Activated T-cell treated with anti-CD3 and anti-CD28 coated beads for 4 hours (primary cell): ENCODE data around the gene ANXA10.
"Not testable (repeated sequence)": the region's sequence is repeated elsewhere in the genome, so short reads cannot be mapped to it uniquely, and the experiment has no call there.

ENCODE experiments used
- DNase-seq: peaks from one replicate; pipeline ENCODE4 v3.0.0-alpha.2; 2020

ANXA10 gene

GRCh38 chr4:168092176-168092712, at the start of gene ANXA10:
Gene ANXA10 (plus strand): TSS chr4:168092537. CDS start chr4:168092701, 164 bp downstream.
- DNase-seq = no peak

- no peak for DNase-seq
Observed at GRCh38 chr4:168045354-168045753, 47.0 kb upstream of the ANXA10 start.

- DNase-seq = no peak
Observed at GRCh38 chr4:168050002-168050401, 42.3 kb upstream of the ANXA10 start.

- DNase-seq = no peak
Observed at GRCh38 chr4:168051526-168051925, 40.8 kb upstream of the ANXA10 start.

GRCh38 chr4:168057412-168057811, 34.9 kb upstream of the ANXA10 start:
- no peak for DNase-seq

- DNase-seq = no peak
Observed at GRCh38 chr4:168059251-168059650, 33.1 kb upstream of the ANXA10 start.

- DNase-seq = no peak
Observed at GRCh38 chr4:168063031-168063430, 29.3 kb upstream of the ANXA10 start.

GRCh38 chr4:168070903-168071302, 21.4 kb upstream of the ANXA10 start:
- DNase-seq = no peak

- DNase-seq = no peak
Observed at GRCh38 chr4:168071304-168071703, 21.0 kb upstream of the ANXA10 start.

- no peak for DNase-seq
Observed at GRCh38 chr4:168074861-168075260, 17.5 kb upstream of the ANXA10 start.

- DNase-seq = peak; percentile 1
Observed at GRCh38 chr4:168076989-168077725, 15.2 kb upstream of the ANXA10 start.

GRCh38 chr4:168077726-168078239, 14.6 kb upstream of the ANXA10 start:
- no peak for DNase-seq

GRCh38 chr4:168082379-168082778, 10.0 kb upstream of the ANXA10 start:
- DNase-seq = no peak

GRCh38 chr4:168095776-168096406, 3.6 kb downstream of the ANXA10 start:
- no peak for DNase-seq

GRCh38 chr4:168096407-168096784, 4.1 kb downstream of the ANXA10 start:
- no peak for DNase-seq

- no peak for DNase-seq
Observed at GRCh38 chr4:168097161-168097560, 4.8 kb downstream of the ANXA10 start.

- DNase-seq = no peak
Observed at GRCh38 chr4:168098248-168098717, 5.9 kb downstream of the ANXA10 start.

- DNase-seq = no peak
Observed at GRCh38 chr4:168099195-168099594, 6.9 kb downstream of the ANXA10 start.

GRCh38 chr4:168101026-168101425, 8.7 kb downstream of the ANXA10 start:
- DNase-seq = no peak

- no peak for DNase-seq
Observed at GRCh38 chr4:168102403-168102802, 10.1 kb downstream of the ANXA10 start.

- no peak for DNase-seq
Observed at GRCh38 chr4:168109527-168109926, 17.2 kb downstream of the ANXA10 start.

GRCh38 chr4:168113059-168113458, 20.7 kb downstream of the ANXA10 start:
- DNase-seq = not testable (repeated sequence)

- DNase-seq = no peak
Observed at GRCh38 chr4:168118116-168118655, 25.8 kb downstream of the ANXA10 start.

- no peak for DNase-seq
Observed at GRCh38 chr4:168119100-168119499, 26.8 kb downstream of the ANXA10 start.
